ENCODE measurements around the gene COMMD7. TPM values are rescaled to one million over a fixed set of nuclear protein-coding genes. Genes with fewer than 3 reads are reported as not detected.

COMMD7 gene
- total and polyA plus RNA-seq, 2 donors, result 25.8 to 57.6 TPM

- Histone ChIP-seq H3K9me3 (ENCODE audit: control insufficient read depth in 2 of 2, insufficient read depth in 1 of 2, low read length in 1 of 2) (no peaks in the 10 kb centered on the region), H3K27me3 (ENCODE audit: control insufficient read depth in 2 of 2, insufficient read depth in 1 of 2, low read length in 1 of 2) (no peaks in the 10 kb centered on the region), H3K4me3 (ENCODE audit: low read length in 2 of 2) (peak overlapping the region; percentile 31 to 46), H3K36me3 (ENCODE audit: control insufficient read depth in 2 of 2, insufficient read depth in 2 of 2, low read length in 1 of 2) (no peaks in the 10 kb centered on the region), H3K4me1 (ENCODE audit: control insufficient read depth in 2 of 2, insufficient read depth in 2 of 2, low read length in 2 of 2) (peaks cover 27 to 60% of the 10 kb centered on the region in 2 donors), H3K27ac (ENCODE audit: low read depth in 1 of 2, low read length in 1 of 2) (peak overlapping the region; percentile 85 to 97)
- DNase-seq (ENCODE audit: low read depth in 6 of 9, low spot score in 9 of 9), result peak in 8 of 9 donors; percentile 42 to 87 (median 64)
- WGBS, result 5% methylated on average over 22 of the region's 22 CpGs
Measured at GRCh38 chr20:32672982-32673851, 70.0 kb downstream of the COMMD7 start.

GRCh38 chr20:32672394-32672981 is 70.8 kb downstream of the COMMD7 start:
- H3K4me1 ChIP-seq (ENCODE audit: control insufficient read depth in 2 of 2, insufficient read depth in 2 of 2, low read length in 2 of 2), result peaks cover 27 to 55% of the 10 kb centered on the region in 2 donors
- no peaks in the 10 kb centered on the region for H3K36me3 ChIP-seq (ENCODE audit: control insufficient read depth in 2 of 2, insufficient read depth in 2 of 2, low read length in 1 of 2)
- no peak for DNase-seq (ENCODE audit: low read depth in 6 of 9, low spot score in 9 of 9)
- H3K27ac ChIP-seq (ENCODE audit: low read depth in 1 of 2, low read length in 1 of 2), result peak overlapping the region; percentile 85 to 97
- H3K9me3 ChIP-seq (ENCODE audit: control insufficient read depth in 2 of 2, insufficient read depth in 1 of 2, low read length in 1 of 2), result no peaks in the 10 kb centered on the region
- 34% methylated on average over 3 of the region's 3 CpGs for WGBS
- peak overlapping the region in 1 of 2 donors; percentile 46 for H3K4me3 ChIP-seq (ENCODE audit: low read length in 2 of 2)
- H3K27me3 ChIP-seq (ENCODE audit: control insufficient read depth in 2 of 2, insufficient read depth in 1 of 2, low read length in 1 of 2), result no peaks in the 10 kb centered on the region

- H3K27me3 ChIP-seq (ENCODE audit: control insufficient read depth in 2 of 2, insufficient read depth in 1 of 2, low read length in 1 of 2), result no peaks in the 10 kb centered on the region
- no peak for DNase-seq (ENCODE audit: low read depth in 6 of 9, low spot score in 9 of 9)
- 98% methylated on average over 2 of the region's 2 CpGs for WGBS
- H3K4me3 ChIP-seq (ENCODE audit: low read length in 2 of 2), result no peak overlapping the region
- H3K9me3 ChIP-seq (ENCODE audit: control insufficient read depth in 2 of 2, insufficient read depth in 1 of 2, low read length in 1 of 2), result no peaks in the 10 kb centered on the region
- H3K4me1 ChIP-seq (ENCODE audit: control insufficient read depth in 2 of 2, insufficient read depth in 2 of 2, low read length in 2 of 2), result peaks cover 26 to 51% of the 10 kb centered on the region in 2 donors
- no peak overlapping the region for H3K27ac ChIP-seq (ENCODE audit: low read depth in 1 of 2, low read length in 1 of 2)
- no peaks in the 10 kb centered on the region for H3K36me3 ChIP-seq (ENCODE audit: control insufficient read depth in 2 of 2, insufficient read depth in 2 of 2, low read length in 1 of 2)
Measured at GRCh38 chr20:32670773-32671455, 72.4 kb downstream of the COMMD7 start.

- no peaks in the 10 kb centered on the region for H3K9me3 ChIP-seq (ENCODE audit: control insufficient read depth in 2 of 2, insufficient read depth in 1 of 2, low read length in 1 of 2)
- no peaks in the 10 kb centered on the region for H3K36me3 ChIP-seq (ENCODE audit: control insufficient read depth in 2 of 2, insufficient read depth in 2 of 2, low read length in 1 of 2)
- H3K27ac ChIP-seq (ENCODE audit: low read depth in 1 of 2, low read length in 1 of 2), result no peak overlapping the region
- WGBS, result 71% methylated on average over 5 of the region's 5 CpGs
- H3K4me3 ChIP-seq (ENCODE audit: low read length in 2 of 2), result no peak overlapping the region
- DNase-seq (ENCODE audit: low read depth in 6 of 9, low spot score in 9 of 9), result no peak
- H3K4me1 ChIP-seq (ENCODE audit: control insufficient read depth in 2 of 2, insufficient read depth in 2 of 2, low read length in 2 of 2), result peaks cover 2 to 29% of the 10 kb centered on the region in 2 donors
- no peaks in the 10 kb centered on the region for H3K27me3 ChIP-seq (ENCODE audit: control insufficient read depth in 2 of 2, insufficient read depth in 1 of 2, low read length in 1 of 2)
Measured at GRCh38 chr20:32667027-32667426, 76.2 kb downstream of the COMMD7 start.

- peaks cover 2 to 23% of the 10 kb centered on the region in 2 donors for H3K4me1 ChIP-seq (ENCODE audit: control insufficient read depth in 2 of 2, insufficient read depth in 2 of 2, low read length in 2 of 2)
- DNase-seq (ENCODE audit: low read depth in 6 of 9, low spot score in 9 of 9), result no peak
- H3K27ac ChIP-seq (ENCODE audit: low read depth in 1 of 2, low read length in 1 of 2), result peak overlapping the region in 1 of 2 donors; percentile 44
Measured at GRCh38 chr20:32664678-32665159, 78.5 kb downstream of the COMMD7 start.

GRCh38 chr20:32664012-32664677 is 79.1 kb downstream of the COMMD7 start:
- DNase-seq (ENCODE audit: low read depth in 6 of 9, low spot score in 9 of 9), result no peak
- H3K27ac ChIP-seq (ENCODE audit: low read depth in 1 of 2, low read length in 1 of 2), result no peak overlapping the region

More at GRCh38 chr20:32664678-32665159, 78.5 kb downstream of the COMMD7 start:
- WGBS, result 58% methylated on average over 9 of the region's 9 CpGs
- Histone ChIP-seq H3K36me3 (ENCODE audit: control insufficient read depth in 2 of 2, insufficient read depth in 2 of 2, low read length in 1 of 2) (no peaks in the 10 kb centered on the region), H3K27me3 (ENCODE audit: control insufficient read depth in 2 of 2, insufficient read depth in 1 of 2, low read length in 1 of 2) (no peaks in the 10 kb centered on the region), H3K9me3 (ENCODE audit: control insufficient read depth in 2 of 2, insufficient read depth in 1 of 2, low read length in 1 of 2) (peaks cover 1 to 7% of the 10 kb centered on the region in 2 donors), H3K4me3 (ENCODE audit: low read length in 2 of 2) (no peak overlapping the region)

GRCh38 chr20:32663335-32664011 is 79.8 kb downstream of the COMMD7 start:
- Histone ChIP-seq H3K36me3 (ENCODE audit: control insufficient read depth in 2 of 2, insufficient read depth in 2 of 2, low read length in 1 of 2) (no peaks in the 10 kb centered on the region), H3K27ac (ENCODE audit: low read depth in 1 of 2, low read length in 1 of 2) (no peak overlapping the region), H3K27me3 (ENCODE audit: control insufficient read depth in 2 of 2, insufficient read depth in 1 of 2, low read length in 1 of 2) (no peaks in the 10 kb centered on the region), H3K4me1 (ENCODE audit: control insufficient read depth in 2 of 2, insufficient read depth in 2 of 2, low read length in 2 of 2) (peaks cover 2 to 23% of the 10 kb centered on the region in 2 donors), H3K4me3 (ENCODE audit: low read length in 2 of 2) (no peak overlapping the region), H3K9me3 (ENCODE audit: control insufficient read depth in 2 of 2, insufficient read depth in 1 of 2, low read length in 1 of 2) (peaks cover 1 to 7% of the 10 kb centered on the region in 2 donors)
- WGBS, result 98% methylated on average over 6 of the region's 6 CpGs
- DNase-seq (ENCODE audit: low read depth in 6 of 9, low spot score in 9 of 9), result no peak

More at GRCh38 chr20:32664012-32664677, 79.1 kb downstream of the COMMD7 start:
- H3K4me1 ChIP-seq (ENCODE audit: control insufficient read depth in 2 of 2, insufficient read depth in 2 of 2, low read length in 2 of 2), result peaks cover 2 to 23% of the 10 kb centered on the region in 2 donors
- H3K36me3 ChIP-seq (ENCODE audit: control insufficient read depth in 2 of 2, insufficient read depth in 2 of 2, low read length in 1 of 2), result no peaks in the 10 kb centered on the region
- no peaks in the 10 kb centered on the region for H3K27me3 ChIP-seq (ENCODE audit: control insufficient read depth in 2 of 2, insufficient read depth in 1 of 2, low read length in 1 of 2)
- no peak overlapping the region for H3K4me3 ChIP-seq (ENCODE audit: low read length in 2 of 2)
- H3K9me3 ChIP-seq (ENCODE audit: control insufficient read depth in 2 of 2, insufficient read depth in 1 of 2, low read length in 1 of 2), result peaks cover 1 to 7% of the 10 kb centered on the region in 2 donors
- WGBS, result 79% methylated on average over 11 of the region's 11 CpGs

GRCh38 chr20:32661820-32662528 is 81.3 kb downstream of the COMMD7 start:
- DNase-seq (ENCODE audit: low read depth in 6 of 9, low spot score in 9 of 9), result no peak
- H3K4me1 ChIP-seq (ENCODE audit: control insufficient read depth in 2 of 2, insufficient read depth in 2 of 2, low read length in 2 of 2), result peaks cover 2 to 19% of the 10 kb centered on the region in 2 donors

More at GRCh38 chr20:32661820-32662528, 81.3 kb downstream of the COMMD7 start:
- no peak overlapping the region for H3K4me3 ChIP-seq (ENCODE audit: low read length in 2 of 2)
- H3K9me3 ChIP-seq (ENCODE audit: control insufficient read depth in 2 of 2, insufficient read depth in 1 of 2, low read length in 1 of 2), result peaks cover 1 to 7% of the 10 kb centered on the region in 2 donors
- no peaks in the 10 kb centered on the region for H3K27me3 ChIP-seq (ENCODE audit: control insufficient read depth in 2 of 2, insufficient read depth in 1 of 2, low read length in 1 of 2)
- no peak overlapping the region for H3K27ac ChIP-seq (ENCODE audit: low read depth in 1 of 2, low read length in 1 of 2)
- WGBS, result 99% methylated on average over 10 of the region's 10 CpGs
- no peaks in the 10 kb centered on the region for H3K36me3 ChIP-seq (ENCODE audit: control insufficient read depth in 2 of 2, insufficient read depth in 2 of 2, low read length in 1 of 2)

Data from thymus (tissue), 11 donors.